GM19240 (cell line): ENCODE data around the gene IL17REL.

Experiments
- DNase-seq: peaks from one replicate; pipeline ENCODE4 v3.0.0; 2011; ENCODE audit warnings: low spot score; ENCODE audit not compliant: insufficient read length

IL17REL gene

GRCh38 chr22:49958931-49959781 is 53.4 kb downstream of the IL17REL start:
- no peak for DNase-seq

DNA sequence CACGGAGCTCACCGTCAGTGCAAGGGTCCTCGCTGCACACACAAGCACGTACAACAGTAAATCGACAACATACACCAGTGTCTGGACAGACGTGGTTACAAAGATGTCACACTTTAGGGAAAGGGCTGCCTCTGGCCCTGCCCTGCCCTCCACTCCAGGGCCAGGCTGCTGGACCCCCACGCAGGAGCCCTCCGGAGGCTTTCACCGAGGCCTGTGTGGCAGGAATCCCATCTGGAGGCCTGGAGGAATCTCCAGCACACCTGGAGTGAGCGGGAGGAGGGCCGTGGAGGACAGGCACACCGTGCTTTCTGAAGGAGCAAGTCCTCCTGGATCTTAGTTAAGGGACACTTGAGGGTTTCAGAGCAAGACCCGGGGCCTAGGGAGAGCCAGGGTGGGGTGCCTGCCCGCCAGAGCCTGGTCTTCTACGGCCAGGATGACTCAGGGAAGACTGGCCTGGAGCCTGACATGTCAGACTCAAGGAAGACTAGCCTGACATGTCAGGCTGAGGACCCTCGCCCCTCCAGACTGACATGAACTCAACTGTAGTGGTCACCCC is 54.1 kb downstream of the IL17REL start:
- no peak for DNase-seq

DNA sequence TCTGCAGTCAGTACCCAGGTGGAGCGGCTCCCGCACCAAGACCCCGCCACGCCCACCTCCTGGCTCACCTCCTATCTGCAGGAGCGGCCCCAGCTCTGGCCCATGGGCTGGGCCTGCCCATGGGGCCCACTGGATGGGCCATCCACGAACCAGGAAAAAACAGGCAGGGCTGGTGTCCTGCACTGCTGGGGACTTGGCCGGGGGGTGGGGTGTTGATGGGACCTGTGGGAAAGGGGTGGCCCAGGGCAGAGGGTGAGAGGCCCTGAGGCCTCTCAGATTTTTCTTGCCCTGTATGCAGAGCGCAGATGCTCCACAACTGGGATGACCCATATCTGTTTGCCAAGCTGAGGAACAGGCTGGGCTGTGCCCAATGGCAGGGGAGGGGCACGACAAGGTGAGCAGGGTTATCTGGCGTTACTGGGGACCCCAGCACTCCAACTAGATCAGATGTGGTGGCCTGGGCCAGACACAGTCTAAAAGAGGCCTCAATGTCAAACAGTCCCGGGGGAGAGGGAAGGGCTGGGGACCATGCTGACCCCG is 54.7 kb downstream of the IL17REL start:
- no peak for DNase-seq

GRCh38 chr22:49956914-49957825 is 55.4 kb downstream of the IL17REL start:
- no peak for DNase-seq

DNA sequence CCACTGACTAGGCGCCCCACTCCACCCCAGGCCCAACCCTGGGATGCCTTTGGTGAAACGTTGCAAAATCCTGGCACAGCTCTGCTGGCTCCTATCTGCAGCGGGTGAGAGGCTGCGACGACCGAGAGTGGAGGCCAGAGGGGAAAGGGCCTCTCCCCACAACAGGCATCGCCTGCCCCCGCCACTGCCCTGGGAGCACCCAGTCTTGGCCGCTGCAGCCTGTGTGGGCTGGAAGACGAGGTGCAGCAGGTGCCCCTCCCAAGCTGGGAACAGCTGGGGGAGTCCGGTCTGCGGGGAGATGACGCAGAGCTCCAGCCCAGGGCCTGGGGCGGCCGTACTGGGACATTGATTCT is 56.2 kb downstream of the IL17REL start:
- DNase-seq, result no peak

DNA sequence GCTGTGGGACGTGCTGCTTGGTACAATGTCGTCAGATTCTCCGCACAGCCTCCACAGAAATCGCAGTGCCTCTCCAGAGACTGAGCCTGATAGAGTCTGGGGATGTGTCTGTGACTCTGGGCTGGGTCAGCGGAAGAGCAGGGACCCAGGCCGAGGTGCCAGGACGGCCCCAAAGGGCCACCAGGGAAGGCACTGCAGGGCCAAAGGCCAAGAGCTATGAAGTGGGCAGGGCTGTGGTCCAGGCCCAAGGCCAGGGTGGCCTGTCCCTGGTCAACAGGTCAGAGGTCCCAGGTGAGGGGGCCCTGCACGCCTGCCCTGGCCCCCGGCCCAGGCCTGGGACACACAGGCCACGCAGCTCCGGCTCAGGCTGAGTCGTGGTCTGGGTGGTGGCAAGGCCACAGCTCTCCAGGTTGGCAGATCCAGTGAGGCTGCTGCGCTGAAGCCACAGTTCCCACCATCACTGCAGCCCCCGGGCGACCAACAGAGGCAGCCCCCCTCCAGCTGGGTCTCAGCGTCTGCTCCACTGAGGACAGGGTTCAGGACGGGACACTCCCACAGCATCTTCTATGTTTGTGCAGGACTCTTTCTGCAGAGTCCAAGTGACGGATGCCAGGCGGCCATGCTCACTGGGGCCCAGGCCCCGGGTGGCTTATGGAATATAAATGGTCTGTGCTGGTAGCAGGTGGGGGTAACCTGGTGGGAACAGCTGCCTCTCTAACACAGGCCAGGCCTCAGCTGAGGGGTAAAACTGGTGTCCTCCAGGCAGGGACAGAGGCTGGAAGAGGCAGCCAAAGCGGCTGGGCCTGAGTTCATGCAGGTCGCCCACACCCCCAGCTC is 56.8 kb downstream of the IL17REL start:
- DNase-seq, result no peak

DNA sequence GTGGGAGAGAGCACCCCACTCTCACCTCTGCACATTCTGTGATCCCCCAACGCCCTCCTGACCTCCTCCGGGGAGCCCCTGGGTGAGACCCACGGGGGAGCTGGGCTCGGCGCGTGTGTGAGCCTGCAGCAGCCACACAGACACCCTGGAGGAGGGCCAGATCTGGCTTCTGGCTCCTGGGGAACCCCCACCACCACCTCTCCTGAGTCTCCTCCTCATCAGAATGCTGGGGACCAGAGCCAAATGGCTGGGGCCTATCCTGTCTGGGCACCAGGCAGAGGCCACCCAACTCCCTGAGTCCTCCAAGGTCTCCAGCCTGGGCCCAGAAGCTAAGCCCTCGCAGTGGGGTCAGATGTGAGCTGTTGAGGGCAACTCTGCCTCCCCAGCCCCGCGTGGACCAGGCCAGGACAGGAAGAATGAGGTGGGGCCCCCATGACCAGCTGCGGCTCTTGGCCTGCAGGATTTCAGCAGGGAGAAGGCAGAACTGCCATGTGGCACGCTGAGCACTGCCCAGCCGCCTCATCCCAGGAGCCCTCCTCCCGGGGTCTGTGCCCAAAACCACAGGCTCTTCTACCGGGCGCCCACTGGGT is 57.5 kb downstream of the IL17REL start:
- no peak for DNase-seq

DNA sequence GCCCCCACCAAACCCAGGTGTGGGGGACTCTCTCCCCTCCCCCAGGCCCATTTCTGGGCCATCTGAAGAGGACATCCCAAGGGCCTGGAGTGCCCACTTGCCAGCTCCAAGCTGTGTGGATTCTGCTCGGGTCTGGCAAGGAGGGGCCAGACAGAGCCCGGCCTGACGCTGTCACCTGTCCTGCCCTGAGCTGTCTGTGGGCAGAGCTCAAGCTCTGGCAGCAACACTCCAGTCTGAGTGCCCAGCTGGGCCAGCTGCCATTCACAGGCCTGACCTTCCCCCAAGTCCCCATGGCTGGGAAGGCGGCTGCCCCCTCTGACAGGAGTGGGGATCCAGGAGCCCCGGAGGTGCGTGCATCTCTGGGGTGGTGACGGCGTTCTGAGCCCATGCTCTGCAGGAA is 58.2 kb downstream of the IL17REL start:
- no peak for DNase-seq

- no peak for DNase-seq
Measured at GRCh38 chr22:49953680-49954344, 58.8 kb downstream of the IL17REL start.

DNA sequence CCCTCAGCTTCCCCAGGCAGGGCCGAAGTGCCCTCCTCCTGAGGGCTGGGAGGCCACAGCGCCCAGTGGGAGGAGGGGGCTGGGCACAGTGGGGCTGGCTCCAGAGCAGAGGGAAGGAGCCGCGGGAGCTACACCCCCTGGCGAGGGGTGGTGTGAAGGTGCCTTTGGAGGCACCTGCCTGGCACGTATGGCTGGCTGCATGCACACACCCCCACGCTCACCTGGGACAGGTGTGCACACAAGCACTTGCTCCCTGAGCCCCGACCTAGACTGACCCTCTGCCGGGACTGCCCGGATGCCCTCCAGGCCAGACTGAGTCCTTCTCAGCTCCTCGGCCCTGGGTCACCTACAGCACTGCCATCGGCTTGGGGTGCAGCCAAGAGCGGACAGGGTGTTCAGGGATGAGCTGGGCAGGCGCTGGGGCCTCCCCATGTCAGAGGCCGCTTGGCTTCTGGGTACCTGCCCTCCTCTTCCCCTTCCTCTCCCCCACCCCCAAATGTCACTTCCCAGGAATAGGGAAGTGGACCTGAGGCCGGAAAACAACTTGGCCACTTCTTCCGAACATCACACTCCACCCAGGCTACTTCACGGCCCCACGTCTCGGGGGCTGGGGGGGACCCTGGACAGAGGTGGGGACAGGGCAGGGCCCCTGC is 59.4 kb downstream of the IL17REL start:
- DNase-seq, result no peak

DNA sequence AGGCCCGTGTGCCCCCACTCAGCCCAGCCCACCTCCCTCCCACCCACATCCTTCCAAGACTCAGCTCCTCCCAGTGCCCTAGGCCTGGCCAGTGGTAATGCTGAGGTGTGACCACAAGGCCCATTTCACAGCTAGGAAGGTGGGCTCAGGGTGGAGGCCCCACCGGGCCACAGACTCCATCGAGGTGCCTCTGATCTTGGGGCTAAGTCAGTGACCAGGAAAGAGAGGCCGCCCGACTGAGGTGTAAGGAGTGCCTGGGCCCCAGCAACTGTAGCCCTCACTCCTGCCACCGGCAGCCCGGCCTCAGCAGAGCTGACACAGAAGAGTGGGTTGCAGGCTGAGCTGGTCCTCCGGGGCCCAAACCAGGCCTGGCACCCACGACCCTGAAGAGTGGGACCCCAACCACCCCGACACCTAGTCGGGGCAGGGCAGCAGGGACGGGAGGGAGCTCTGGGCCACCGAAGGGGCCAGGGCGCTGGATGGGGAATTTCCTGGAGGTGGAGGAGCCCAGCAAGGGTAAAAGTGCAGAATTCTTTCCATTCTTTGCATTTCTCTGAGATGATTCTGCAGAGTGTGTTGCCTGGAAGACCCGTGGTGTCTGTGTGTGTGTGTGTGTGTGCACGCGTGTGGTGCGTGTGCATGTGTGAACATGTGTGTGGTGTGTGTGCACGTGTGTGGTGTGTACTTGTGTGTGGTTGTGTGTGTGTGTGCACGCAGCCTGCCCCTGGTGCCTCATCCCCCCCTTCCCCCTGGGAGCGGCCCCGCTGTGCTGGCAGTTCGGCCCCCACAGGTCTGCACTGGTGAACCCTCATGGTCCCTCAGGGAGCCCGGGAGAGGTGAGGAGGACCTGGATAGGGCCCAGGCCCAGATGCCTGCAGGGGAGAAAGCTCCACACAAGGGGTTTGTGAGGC is 60.3 kb downstream of the IL17REL start:
- DNase-seq, result no peak

DNA sequence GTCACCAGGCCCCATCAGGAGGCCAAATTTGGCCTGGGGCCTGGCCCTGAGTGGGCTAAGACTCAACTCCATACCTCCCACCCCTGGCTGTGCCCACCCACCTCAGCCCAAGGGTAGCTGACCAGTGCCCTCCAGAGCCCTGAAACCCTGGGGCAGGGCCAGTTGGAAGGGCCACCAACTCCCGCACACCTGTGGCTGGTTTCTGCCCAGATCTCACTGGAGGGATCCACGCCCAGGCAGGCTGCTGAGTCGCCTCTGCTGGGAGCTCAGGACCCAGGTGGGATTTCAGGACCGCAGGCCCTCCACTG is 60.9 kb downstream of the IL17REL start:
- no peak for DNase-seq

DNA sequence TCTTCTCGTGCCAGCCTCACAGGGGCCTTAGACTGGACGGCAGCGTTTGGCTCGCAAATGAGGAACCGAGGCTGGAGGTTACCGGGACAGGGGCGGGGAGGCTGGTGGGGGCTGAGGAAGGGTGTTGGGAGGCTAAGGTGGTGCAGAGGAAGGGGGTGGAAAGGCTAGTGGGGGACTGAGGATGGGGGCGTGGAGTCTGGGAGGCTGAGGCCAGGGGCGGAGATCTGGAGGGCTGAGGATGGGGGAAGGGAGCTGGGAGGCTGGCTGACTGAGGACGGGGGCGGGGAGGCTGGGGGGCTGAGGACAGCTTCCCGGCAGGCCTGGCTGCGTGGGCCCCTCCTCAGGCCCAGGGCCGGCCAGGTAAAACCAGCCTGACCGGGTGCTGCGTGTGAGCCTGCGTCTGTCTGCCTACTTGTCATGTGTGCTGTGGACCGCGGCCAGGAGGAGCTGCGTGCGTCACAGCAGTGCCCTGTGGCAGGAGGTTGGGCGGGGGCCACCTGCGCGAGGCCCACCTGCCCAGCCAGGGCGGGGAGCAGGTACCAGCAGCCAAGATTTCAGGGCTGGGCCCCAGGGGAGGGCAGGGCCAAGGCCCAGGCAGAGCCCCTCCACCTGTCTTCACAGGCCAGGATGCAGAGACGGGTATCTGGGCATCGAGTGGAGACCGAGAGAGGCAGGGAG is 61.4 kb downstream of the IL17REL start:
- DNase-seq, result no peak

GRCh38 chr22:49950396-49950994 is 62.1 kb downstream of the IL17REL start:
- DNase-seq, result no peak

GRCh38 chr22:49949914-49950292 is 62.7 kb downstream of the IL17REL start:
- no peak for DNase-seq

- DNase-seq, result no peak
Measured at GRCh38 chr22:49948958-49949913, 63.3 kb downstream of the IL17REL start.
